Right atrium auricular region (tissue), 2 donors: Measurements from ENCODE around the gene SV2B. TPM values are rescaled to one million over a fixed set of nuclear protein-coding genes. Genes with fewer than 3 reads are reported as not detected.
A peak's percentile ranks its signal among the peaks of the same experiment; 100 is the strongest.

ENCODE experiments used
- DNase-seq: peaks from one replicate; pipeline ENCODE4 v3.0.0-alpha.2; 2019; ENCODE audit warnings: low spot score
- H3K27ac ChIP-seq, 2 donors: fragments of 200-600 bp; sonication (generic); 1 replicate in 1 of 2; 2 replicates in 1 of 2; pipeline ENCODE4 v1.5.1; 2016 to 2019
- H3K27me3 ChIP-seq, 2 donors: fragments of 200-600 bp; sonication (generic); one replicate each; pipeline versions ENCODE4 v1.5.1 to v1.6.0; 2017 to 2019
- H3K36me3 ChIP-seq: fragments of 200-600 bp; sonication (generic); one replicate; pipeline ENCODE4 v1.5.1; 2016
- H3K4me1 ChIP-seq, 2 donors: fragments of 200-600 bp; sonication (generic); one replicate each; pipeline versions ENCODE4 v1.5.1 to v1.6.0; 2017 to 2019
- H3K4me3 ChIP-seq, 2 donors: fragments of 200-600 bp; sonication (generic); 1 replicate in 1 of 2; 2 replicates in 1 of 2; pipeline ENCODE4 v1.5.1; 2017 to 2019; ENCODE audit warnings: mild to moderate bottlenecking in 1 of 2, moderate library complexity in 1 of 2
- H3K9me3 ChIP-seq, 2 donors: fragments of 200-600 bp; sonication (generic); one replicate each; pipeline ENCODE4 v1.5.1; 2019
- CTCF ChIP-seq, 2 donors: fragments of 200-600 bp; sonication (generic); IDR thresholded peaks; one replicate each; pipeline ENCODE4 v1.5.1; 2019; ENCODE audit warnings: antibody characterized with exemption in 2 of 2
- total RNA-seq, 2 donors: library from RNA; depleted of rRNA; stranded (reverse); fragments of >200 nt; gene quantifications; one replicate each; pipeline ENCODE4 v1.1.0, GENCODE V29; 2016

The SV2B gene
- total RNA-seq, 2 donors from 2014 or later, result 0.24 to 0.56 TPM

GRCh38 chr15:91219206-91219605, 119.1 kb downstream of the SV2B start:
- DNase-seq, result no peak
- H3K4me3 ChIP-seq, result no peak overlapping the region
- H3K4me1 ChIP-seq, result no peaks in the 10 kb centered on the region
- H3K36me3 ChIP-seq, result no peaks in the 10 kb centered on the region
- H3K9me3 ChIP-seq, result no peaks in the 10 kb centered on the region
- no peak overlapping the region for H3K27ac ChIP-seq
- TF ChIP-seq CTCF (IDR thresholded peaks at IDR 0.05), result no peak
- no peaks in the 10 kb centered on the region for H3K27me3 ChIP-seq

- no peak for DNase-seq
- Histone ChIP-seq H3K36me3 (no peaks in the 10 kb centered on the region), H3K4me1 (no peaks in the 10 kb centered on the region), H3K9me3 (no peaks in the 10 kb centered on the region), H3K4me3 (no peak overlapping the region), H3K27ac (no peak overlapping the region), H3K27me3 (no peaks in the 10 kb centered on the region)
- no peak for TF ChIP-seq CTCF (IDR thresholded peaks at IDR 0.05)
Observed at GRCh38 chr15:91222052-91222451, 122.0 kb downstream of the SV2B start.

- Histone ChIP-seq H3K9me3 (no peaks in the 10 kb centered on the region), H3K4me1 (no peaks in the 10 kb centered on the region), H3K36me3 (no peaks in the 10 kb centered on the region), H3K27ac (no peak overlapping the region), H3K27me3 (no peaks in the 10 kb centered on the region), H3K4me3 (no peak overlapping the region)
- DNase-seq, result no peak
- TF ChIP-seq CTCF (IDR thresholded peaks at IDR 0.05), result no peak
Observed at GRCh38 chr15:91223863-91224262, 123.8 kb downstream of the SV2B start.

- no peak overlapping the region for H3K4me3 ChIP-seq
- no peak for DNase-seq
- peak; percentile 15 to 78 for TF ChIP-seq CTCF (IDR thresholded peaks at IDR 0.05)
- no peaks in the 10 kb centered on the region for H3K36me3 ChIP-seq
- H3K27me3 ChIP-seq, result no peaks in the 10 kb centered on the region
- H3K9me3 ChIP-seq, result no peaks in the 10 kb centered on the region
- no peak overlapping the region for H3K27ac ChIP-seq
- no peaks in the 10 kb centered on the region for H3K4me1 ChIP-seq
Observed at GRCh38 chr15:91224755-91225380, 124.8 kb downstream of the SV2B start.

- Histone ChIP-seq H3K4me1 (no peaks in the 10 kb centered on the region), H3K27me3 (no peaks in the 10 kb centered on the region), H3K27ac (no peak overlapping the region), H3K9me3 (no peaks in the 10 kb centered on the region), H3K4me3 (no peak overlapping the region), H3K36me3 (no peaks in the 10 kb centered on the region)
- DNase-seq, result no peak
- TF ChIP-seq CTCF (IDR thresholded peaks at IDR 0.05), result no peak
Observed at GRCh38 chr15:91225741-91226140, 125.7 kb downstream of the SV2B start.

- no peaks in the 10 kb centered on the region for H3K9me3 ChIP-seq
- TF ChIP-seq CTCF (IDR thresholded peaks at IDR 0.05), result no peak
- no peaks in the 10 kb centered on the region for H3K4me1 ChIP-seq
- H3K27ac ChIP-seq, result no peak overlapping the region
- no peak for DNase-seq
- H3K4me3 ChIP-seq, result no peak overlapping the region
- H3K27me3 ChIP-seq, result no peaks in the 10 kb centered on the region
- H3K36me3 ChIP-seq, result no peaks in the 10 kb centered on the region
Observed at GRCh38 chr15:91227117-91227516, 127.1 kb downstream of the SV2B start.
